Keratinocyte (primary cell): ENCODE measurements around the gene TMEM221.

Source experiments
- EZH2 ChIP-seq: IDR thresholded peaks from one replicate; pipeline ENCODE4 v1.6.1; 2012; ENCODE audit warnings: inconsistent platforms, mild to moderate bottlenecking, low read length, moderate library complexity
- TF ChIP-seq, protein P1 (sequence below), 3 experiments: IDR thresholded peaks in 1 of 3; conservative IDR thresholded peaks in 1 of 3; optimal IDR thresholded peaks in 1 of 3; 2 replicates in 2 of 3; 3 replicates in 1 of 3; pipeline versions ENCODE3 to v1.5.1; 2011; ENCODE audit warnings: low read length in 3 of 3, mild to moderate bottlenecking in 3 of 3, moderate library complexity in 2 of 3, control low read depth in 1 of 3, inconsistent platforms in 1 of 3; ENCODE audit not compliant: insufficient read depth in 2 of 3; ENCODE audit errors: extremely low read depth in 1 of 3

DNA sequence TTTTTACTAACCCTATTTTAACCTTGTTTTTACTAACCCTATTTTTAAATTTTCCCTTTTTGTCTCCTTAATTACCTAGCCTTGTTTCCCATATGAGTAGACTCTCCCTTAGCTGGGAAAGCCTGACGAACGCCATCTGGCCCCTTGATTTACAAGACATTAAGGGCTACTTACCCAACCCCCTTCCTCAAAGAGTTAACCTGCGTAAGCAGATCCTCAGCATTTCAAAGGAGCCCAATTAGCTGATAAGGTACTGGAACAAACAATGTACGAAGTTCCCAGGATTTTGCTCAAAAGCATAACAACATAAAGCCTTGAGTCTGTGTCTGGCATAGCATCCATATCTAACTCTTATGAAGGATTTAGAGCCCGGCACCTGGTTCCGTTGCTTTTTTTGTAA is 33.3 kb downstream of the TMEM221 start:
- TF ChIP-seq, protein P1, sequence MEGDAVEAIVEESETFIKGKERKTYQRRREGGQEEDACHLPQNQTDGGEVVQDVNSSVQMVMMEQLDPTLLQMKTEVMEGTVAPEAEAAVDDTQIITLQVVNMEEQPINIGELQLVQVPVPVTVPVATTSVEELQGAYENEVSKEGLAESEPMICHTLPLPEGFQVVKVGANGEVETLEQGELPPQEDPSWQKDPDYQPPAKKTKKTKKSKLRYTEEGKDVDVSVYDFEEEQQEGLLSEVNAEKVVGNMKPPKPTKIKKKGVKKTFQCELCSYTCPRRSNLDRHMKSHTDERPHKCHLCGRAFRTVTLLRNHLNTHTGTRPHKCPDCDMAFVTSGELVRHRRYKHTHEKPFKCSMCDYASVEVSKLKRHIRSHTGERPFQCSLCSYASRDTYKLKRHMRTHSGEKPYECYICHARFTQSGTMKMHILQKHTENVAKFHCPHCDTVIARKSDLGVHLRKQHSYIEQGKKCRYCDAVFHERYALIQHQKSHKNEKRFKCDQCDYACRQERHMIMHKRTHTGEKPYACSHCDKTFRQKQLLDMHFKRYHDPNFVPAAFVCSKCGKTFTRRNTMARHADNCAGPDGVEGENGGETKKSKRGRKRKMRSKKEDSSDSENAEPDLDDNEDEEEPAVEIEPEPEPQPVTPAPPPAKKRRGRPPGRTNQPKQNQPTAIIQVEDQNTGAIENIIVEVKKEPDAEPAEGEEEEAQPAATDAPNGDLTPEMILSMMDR (optimal IDR thresholded peaks at IDR 0.05 in 1 of 3, IDR thresholded peaks at IDR 0.05 in 1 of 3, conservative IDR thresholded peaks at IDR 0.05 in 1 of 3; ENCODE audit: extremely low read depth in 1 of 3, insufficient read depth in 2 of 3, low read length in 3 of 3): no peak
- no peak for TF ChIP-seq EZH2
